PC-3 (cell line): ENCODE measurements around the gene LMTK2. TPM values are rescaled to one million over a fixed set of nuclear protein-coding genes. Genes with fewer than 3 reads are reported as not detected.

Experiments
- ATAC-seq: fragments of 200-7000 bp; cut with Tn5 transposase; 2 replicates; pipeline ENCODE4 v1.9.1; 2020; ENCODE audit warnings: mild to moderate bottlenecking, moderate library complexity
- BruUV-seq: library from RNA; stranded (reverse); fragments of 400-500 nt; replicated peaks from 2 replicates; lab custom pipeline; 2021; lab: Mats Ljungman, UMichigan
- CTCF ChIA-PET: fragments of 300-600 bp; sonication (Branson Sonifier 250); formaldehyde crosslinking; loops from one replicate; lab custom pipeline; 2022; ENCODE audit warnings: antibody characterized with exemption; lab: Charles Lee
- POLR2A ChIA-PET: fragments of 300-600 bp; sonication (Branson Sonifier 250); formaldehyde crosslinking; loops from one replicate; lab custom pipeline; 2022; ENCODE audit warnings: antibody characterized with exemption; ENCODE audit not compliant: unreplicated experiment; lab: Charles Lee
- DNase-seq: peaks from one replicate; pipeline ENCODE4 v3.0.0-alpha.2; 2015
- H2AFZ ChIP-seq: fragments of 300-600 bp; sonication (generic); 2 replicates; pipeline ENCODE4 v1.6.0; 2016; ENCODE audit warnings: antibody characterized with exemption, low read length
- H3F3A ChIP-seq: fragments of 300-600 bp; sonication (generic); one replicate; pipeline ENCODE4 v1.6.0; 2017; ENCODE audit warnings: antibody characterized with exemption, low read length, control low read depth, mild to moderate bottlenecking; ENCODE audit not compliant: unreplicated experiment
- H3K27ac ChIP-seq: fragments of 300-600 bp; sonication (generic); 2 replicates; pipeline ENCODE4 v1.5.1; 2016; ENCODE audit warnings: mild to moderate bottlenecking, low read length
- H3K27me3 ChIP-seq: fragments of 300-600 bp; sonication (generic); 2 replicates; pipeline ENCODE4 v1.6.1; 2016; ENCODE audit warnings: low read length, mixed read lengths
- H3K36me3 ChIP-seq: fragments of 300-600 bp; sonication (generic); 2 replicates; pipeline ENCODE4 v1.6.1; 2016; ENCODE audit warnings: low read depth, mixed run types, low read length, mixed read lengths
- H3K4me1 ChIP-seq: fragments of 300-600 bp; sonication (generic); 2 replicates; pipeline ENCODE4 v1.5.1; 2016; ENCODE audit warnings: low read length; ENCODE audit not compliant: insufficient read depth
- H3K4me2 ChIP-seq: fragments of 300-600 bp; sonication (generic); 2 replicates; pipeline ENCODE4 v1.6.0; 2016; ENCODE audit warnings: low read length
- H3K4me3 ChIP-seq: fragments of 300-600 bp; sonication (generic); 2 replicates; pipeline ENCODE4 v1.5.1; 2016; ENCODE audit warnings: mild to moderate bottlenecking, low read length, mixed read lengths
- H3K79me2 ChIP-seq: fragments of 300-600 bp; sonication (generic); 2 replicates; pipeline ENCODE4 v1.6.1; 2017; ENCODE audit warnings: low read length, mixed read lengths
- H3K9ac ChIP-seq: fragments of 300-600 bp; sonication (generic); 2 replicates; pipeline ENCODE4 v1.6.0; 2016; ENCODE audit warnings: mild to moderate bottlenecking, low read length
- H3K9me2 ChIP-seq: fragments of 300-600 bp; sonication (generic); replicated peaks from 2 replicates; pipeline ENCODE4 v1.6.1; 2016; ENCODE audit warnings: mixed run types, low read length, mixed read lengths
- H3K9me3 ChIP-seq: fragments of 300-600 bp; sonication (generic); 2 replicates; pipeline ENCODE4 v1.6.1; 2016; ENCODE audit warnings: low read length, mixed read lengths
- H4K20me1 ChIP-seq: fragments of 300-600 bp; sonication (generic); 2 replicates; pipeline ENCODE4 v1.6.1; 2016; ENCODE audit warnings: low read length, mixed read lengths
- CTCF ChIP-seq: fragments of 300-600 bp; sonication (generic); conservative IDR thresholded peaks from 2 replicates; pipeline ENCODE4 v1.5.1; 2017; ENCODE audit warnings: antibody characterized with exemption, low read depth, mild to moderate bottlenecking, low read length
- EZH2 ChIP-seq: fragments of 300-600 bp; sonication (generic); IDR thresholded peaks from one replicate; pipeline ENCODE4 v1.6.1; 2017; ENCODE audit warnings: antibody characterized with exemption, mild to moderate bottlenecking, low read length; ENCODE audit not compliant: unreplicated experiment
- EZH2phosphoT487 ChIP-seq: fragments of 300-600 bp; sonication (generic); IDR thresholded peaks from 2 replicates; pipeline ENCODE4 v1.6.1; 2018; ENCODE audit warnings: mild to moderate bottlenecking, antibody characterized with exemption, low read length, borderline replicate concordance
- intact Hi-C: fragments of 100-400 bp; cut with micrococcal nuclease; formaldehyde crosslinking; loops from 2 replicates; pipeline ENCODE4 v1.9.0; 2023
- total RNA-seq: library from RNA; depleted of rRNA; stranded (reverse); fragments of >200 nt; gene quantifications from 2 replicates; pipeline ENCODE4 v1.2.3, GENCODE V29; 2014

The LMTK2 gene
- total RNA-seq, 1 experiment from 2014 or later, result 9.0 TPM

GRCh38 chr7:98210513-98211220, 104.0 kb downstream of the LMTK2 start:
- H3K27ac ChIP-seq, result no peak overlapping the region
- peak overlapping the region; percentile 34; the same call in 1 of the 2 replicates for H3K4me2 ChIP-seq
- no peaks in the 10 kb centered on the region for H4K20me1 ChIP-seq

GRCh38 chr7:98211221-98211675, 104.6 kb downstream of the LMTK2 start, which contains the start of gene BHLHA15:
Gene BHLHA15, plus strand, starts transcription at chr7:98211439. Its CDS starts 871 bp downstream, at chr7:98212310.
- ATAC-seq, result peak; percentile 68
- peak within 1 kb of the TSS; percentile 35 for H3K9ac ChIP-seq
- H3K4me3 ChIP-seq, result peak within 1 kb of the TSS; percentile 61
- H2AFZ ChIP-seq, result peak within 1 kb of the TSS; percentile 26; the same call in 1 of the 2 replicates
- ChIA-PET POLR2A (no interaction called here), CTCF (no interaction called here)
- H3K4me2 ChIP-seq, result peak within 1 kb of the TSS; percentile 84
- no peaks in the 10 kb centered on the region for H3K79me2 ChIP-seq
- H3K9me3 ChIP-seq, result no peaks in the 10 kb centered on the region
- no peaks in the 10 kb centered on the region for H3K36me3 ChIP-seq
- intact Hi-C loops, result no loop called here
- TF ChIP-seq EZH2, result no peak
- TF ChIP-seq CTCF, result no peak
- TF ChIP-seq EZH2phosphoT487, result no peak
- no peaks in the 10 kb centered on the region for H4K20me1 ChIP-seq
- DNase-seq, result peak; percentile 52
- BruUV-seq, result no TSS peak
- H3K9me2 ChIP-seq, result no peaks in the 10 kb centered on the region
- no peaks in the 10 kb centered on the region for H3K4me1 ChIP-seq
- no peaks in the 10 kb centered on the region for H3K27me3 ChIP-seq
- H3K27ac ChIP-seq, result no peak within 1 kb of the TSS
- H3F3A ChIP-seq, result no peaks in the 10 kb centered on the region

More at GRCh38 chr7:98210513-98211220, 104.0 kb downstream of the LMTK2 start:
- Histone ChIP-seq H3K36me3 (no peaks in the 10 kb centered on the region), H3K9ac (no peak overlapping the region), H3K9me2 (no peaks in the 10 kb centered on the region), H3F3A (no peaks in the 10 kb centered on the region), H3K27me3 (no peaks in the 10 kb centered on the region), H3K4me1 (no peaks in the 10 kb centered on the region), H2AFZ (no peak overlapping the region), H3K4me3 (peak overlapping the region; percentile 30; the same call in 1 of the 2 replicates), H3K79me2 (no peaks in the 10 kb centered on the region), H3K9me3 (no peaks in the 10 kb centered on the region)
- DNase-seq, result no peak
- intact Hi-C loops, result no loop called here
- POLR2A ChIA-PET, result no interaction called here
- no TSS peak for BruUV-seq
- CTCF ChIA-PET, result no interaction called here
- peak; percentile 14; the same call in 1 of the 2 replicates for ATAC-seq
- TF ChIP-seq EZH2, result no peak
- TF ChIP-seq EZH2phosphoT487, result no peak
- TF ChIP-seq CTCF, result no peak
